HEK293 (cell line): Measurements from ENCODE around the gene CHID1.

Experiments used
- GLI4 ChIP-seq: fragments of 450-650 bp; formaldehyde crosslinking; IDR thresholded peaks from 2 replicates; pipeline ENCODE4 v1.5.1; 2016; ENCODE audit warnings: missing biosample characterization, missing genetic modification characterization
- ZIC2 ChIP-seq: fragments of 450-650 bp; formaldehyde crosslinking; IDR thresholded peaks from 2 replicates; pipeline ENCODE4 v1.5.1; 2016; ENCODE audit warnings: missing biosample characterization, missing genetic modification characterization
- ZNF169 ChIP-seq: fragments of 450-650 bp; formaldehyde crosslinking; IDR thresholded peaks from 2 replicates; pipeline ENCODE4 v1.5.1; 2016; ENCODE audit warnings: missing biosample characterization, missing genetic modification characterization
- ZNF274 ChIP-seq, 2 experiments: fragments of 200-500 bp in 1 of 2; fragments of 450-650 bp in 1 of 2; sonication (Bioruptor generic) in 1 of 2; formaldehyde crosslinking in 1 of 2; IDR thresholded peaks; 2 replicates each; pipeline versions ENCODE4 v1.5.1 to v1.6.1; 2014 to 2016; ENCODE audit warnings: borderline replicate concordance in 1 of 2, inconsistent platforms in 1 of 2, low read length in 1 of 2, missing biosample characterization in 1 of 2, missing genetic modification characterization in 1 of 2
- ZNF292 ChIP-seq: fragments of 450-650 bp; formaldehyde crosslinking; IDR thresholded peaks from 2 replicates; pipeline ENCODE4 v1.5.1; 2016; ENCODE audit warnings: low read depth, missing biosample characterization, missing genetic modification characterization, borderline replicate concordance
- TF ChIP-seq, protein P1 (sequence below): fragments of 450-650 bp; formaldehyde crosslinking; IDR thresholded peaks from 2 replicates; pipeline ENCODE4 v1.5.1; 2016; ENCODE audit warnings: missing biosample characterization, missing genetic modification characterization
- TF ChIP-seq, protein P2 (sequence below): fragments of 450-650 bp; formaldehyde crosslinking; IDR thresholded peaks from 2 replicates; pipeline ENCODE4 v1.5.1; 2016; ENCODE audit warnings: missing biosample characterization, missing genetic modification characterization

DNA sequence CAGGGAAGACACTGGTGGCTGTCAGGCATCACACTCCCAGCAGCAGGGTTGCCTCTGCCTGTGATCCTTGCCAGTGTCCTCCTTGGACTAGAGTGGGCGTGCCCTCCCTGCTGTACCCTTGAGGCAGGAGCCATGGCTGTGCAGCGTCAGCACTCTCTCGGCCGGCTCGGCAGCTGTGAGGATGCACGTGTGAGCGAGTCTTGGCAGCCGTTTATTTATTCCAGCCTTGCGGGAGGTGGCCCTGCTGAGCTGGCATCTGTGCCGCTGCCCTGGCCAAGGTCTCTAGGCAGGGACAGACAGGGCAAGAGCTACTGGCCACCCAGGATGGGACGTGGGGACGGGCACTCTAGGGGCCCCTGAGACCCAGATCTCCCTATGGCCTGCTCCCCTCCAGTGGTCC, 34.1 kb downstream of the CHID1 start:
- TF ChIP-seq, protein P1, sequence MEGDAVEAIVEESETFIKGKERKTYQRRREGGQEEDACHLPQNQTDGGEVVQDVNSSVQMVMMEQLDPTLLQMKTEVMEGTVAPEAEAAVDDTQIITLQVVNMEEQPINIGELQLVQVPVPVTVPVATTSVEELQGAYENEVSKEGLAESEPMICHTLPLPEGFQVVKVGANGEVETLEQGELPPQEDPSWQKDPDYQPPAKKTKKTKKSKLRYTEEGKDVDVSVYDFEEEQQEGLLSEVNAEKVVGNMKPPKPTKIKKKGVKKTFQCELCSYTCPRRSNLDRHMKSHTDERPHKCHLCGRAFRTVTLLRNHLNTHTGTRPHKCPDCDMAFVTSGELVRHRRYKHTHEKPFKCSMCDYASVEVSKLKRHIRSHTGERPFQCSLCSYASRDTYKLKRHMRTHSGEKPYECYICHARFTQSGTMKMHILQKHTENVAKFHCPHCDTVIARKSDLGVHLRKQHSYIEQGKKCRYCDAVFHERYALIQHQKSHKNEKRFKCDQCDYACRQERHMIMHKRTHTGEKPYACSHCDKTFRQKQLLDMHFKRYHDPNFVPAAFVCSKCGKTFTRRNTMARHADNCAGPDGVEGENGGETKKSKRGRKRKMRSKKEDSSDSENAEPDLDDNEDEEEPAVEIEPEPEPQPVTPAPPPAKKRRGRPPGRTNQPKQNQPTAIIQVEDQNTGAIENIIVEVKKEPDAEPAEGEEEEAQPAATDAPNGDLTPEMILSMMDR: no peak
- no peak for TF ChIP-seq ZNF169 (tag by site-specific recombination)
- no peak for TF ChIP-seq ZIC2 (tag by site-specific recombination)
- TF ChIP-seq, protein P2, sequence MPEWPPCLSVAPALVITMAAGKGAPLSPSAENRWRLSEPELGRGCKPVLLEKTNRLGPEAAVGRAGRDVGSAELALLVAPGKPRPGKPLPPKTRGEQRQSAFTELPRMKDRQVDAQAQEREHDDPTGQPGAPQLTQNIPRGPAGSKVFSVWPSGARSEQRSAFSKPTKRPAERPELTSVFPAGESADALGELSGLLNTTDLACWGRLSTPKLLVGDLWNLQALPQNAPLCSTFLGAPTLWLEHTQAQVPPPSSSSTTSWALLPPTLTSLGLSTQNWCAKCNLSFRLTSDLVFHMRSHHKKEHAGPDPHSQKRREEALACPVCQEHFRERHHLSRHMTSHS (tag by site-specific recombination): no peak
- no peak for TF ChIP-seq ZNF274 (IDR thresholded peaks at IDR 0.05; ENCODE audit: low read length)
- TF ChIP-seq ZNF274 (tag by site-specific recombination; IDR thresholded peaks at IDR 0.05; ENCODE audit: borderline replicate concordance): no peak
- no peak for TF ChIP-seq ZNF292 (tag by site-specific recombination)
- no peak for TF ChIP-seq GLI4
